H9 (cell line): ENCODE data around the gene PLEKHJ1. TPM values are rescaled to one million over a fixed set of nuclear protein-coding genes. Genes with fewer than 3 reads are reported as not detected.

ENCODE experiments used
- DNase-seq: peaks from one replicate; pipeline ENCODE4 v3.0.0-alpha.2; 2017
- H2AFZ ChIP-seq: one replicate; pipeline ENCODE4 v1.6.1; 2013; ENCODE audit warnings: mild to moderate bottlenecking, low read length, control low read depth, moderate library complexity
- H2AK5ac ChIP-seq: 2 replicates; pipeline ENCODE4 v1.6.1; 2013; ENCODE audit warnings: low read length, control low read depth, mixed read lengths; ENCODE audit not compliant: insufficient read length
- H2BK120ac ChIP-seq: one replicate; pipeline ENCODE4 v1.6.1; 2013; ENCODE audit warnings: low read depth, mild to moderate bottlenecking, low read length, control low read depth, inconsistent platforms; ENCODE audit not compliant: poor library complexity, severe bottlenecking
- H2BK12ac ChIP-seq: 2 replicates; pipeline ENCODE4 v1.6.1; 2013; ENCODE audit warnings: low read length, control low read depth, mixed read lengths, low read depth; ENCODE audit not compliant: insufficient read length
- H2BK15ac ChIP-seq: 2 replicates; pipeline ENCODE4 v1.6.1; 2013; ENCODE audit warnings: low read depth, low read length, control low read depth
- H2BK20ac ChIP-seq: one replicate; pipeline ENCODE4 v1.6.1; 2013; ENCODE audit warnings: low read depth, mild to moderate bottlenecking, low read length, control low read depth, inconsistent platforms; ENCODE audit not compliant: poor library complexity, severe bottlenecking
- H2BK5ac ChIP-seq: 2 replicates; pipeline ENCODE4 v1.6.1; 2013; ENCODE audit warnings: low read length, control low read depth, mixed read lengths; ENCODE audit not compliant: insufficient read length
- H3K14ac ChIP-seq: 2 replicates; pipeline ENCODE4 v1.6.1; 2013; ENCODE audit warnings: low read length, control low read depth; ENCODE audit not compliant: insufficient read depth
- H3K18ac ChIP-seq: 2 replicates; pipeline ENCODE4 v1.6.1; 2013; ENCODE audit warnings: low read depth, mild to moderate bottlenecking, mixed read lengths, low read length, control low read depth; ENCODE audit not compliant: insufficient read length
- H3K23ac ChIP-seq: 2 replicates; pipeline ENCODE4 v1.6.1; 2013; ENCODE audit warnings: low read length, control low read depth, mixed read lengths, low read depth; ENCODE audit not compliant: insufficient read length
- H3K23me2 ChIP-seq: 2 replicates; pipeline ENCODE4 v1.6.1; 2013; ENCODE audit warnings: low read depth, mild to moderate bottlenecking, mixed read lengths, low read length, control low read depth; ENCODE audit not compliant: insufficient read length, poor library complexity, severe bottlenecking
- H3K27ac ChIP-seq: 2 replicates; pipeline ENCODE4 v1.5.1; 2013; ENCODE audit warnings: low read length, control low read depth, mixed read lengths, low read depth; ENCODE audit not compliant: insufficient read length
- H3K27me3 ChIP-seq: 2 replicates; pipeline ENCODE4 v1.6.1; 2013; ENCODE audit warnings: low read length, control low read depth, inconsistent platforms; ENCODE audit not compliant: insufficient read depth
- H3K4ac ChIP-seq: 2 replicates; pipeline ENCODE4 v1.6.1; 2013; ENCODE audit warnings: low read depth, mild to moderate bottlenecking, control low read depth, inconsistent platforms, low read length, moderate library complexity
- H3K4me1 ChIP-seq: 2 replicates; pipeline ENCODE4 v1.6.1; 2013; ENCODE audit warnings: low read length, control low read depth, inconsistent platforms; ENCODE audit not compliant: insufficient read depth
- H3K4me2 ChIP-seq: 2 replicates; pipeline ENCODE4 v1.6.1; 2013; ENCODE audit warnings: low read length, control low read depth, mixed read lengths; ENCODE audit not compliant: insufficient read length, insufficient read depth
- H3K56ac ChIP-seq: 2 replicates; pipeline ENCODE4 v1.6.1; 2013; ENCODE audit warnings: low read depth, mild to moderate bottlenecking, mixed read lengths, low read length, control low read depth; ENCODE audit not compliant: insufficient read length
- H3K79me1 ChIP-seq: 2 replicates; pipeline ENCODE4 v1.6.1; 2013; ENCODE audit warnings: low read depth, mild to moderate bottlenecking, moderate library complexity, low read length, control low read depth, inconsistent platforms; ENCODE audit not compliant: insufficient read depth, poor library complexity, severe bottlenecking
- H3K79me2 ChIP-seq: 2 replicates; pipeline ENCODE4 v1.6.1; 2013; ENCODE audit warnings: low read length, control low read depth, inconsistent platforms; ENCODE audit not compliant: insufficient read depth
- H3K9ac ChIP-seq: 2 replicates; pipeline ENCODE4 v1.6.1; 2013; ENCODE audit warnings: low read length, control low read depth, mixed read lengths; ENCODE audit not compliant: insufficient read length; ENCODE audit errors: extremely low read depth
- H3K9me3 ChIP-seq: one replicate; pipeline ENCODE4 v1.6.1; 2013; ENCODE audit warnings: low read depth, low read length, inconsistent platforms; ENCODE audit not compliant: control insufficient read depth
- H3T11ph ChIP-seq: one replicate; pipeline ENCODE4 v1.6.1; 2013; ENCODE audit warnings: mild to moderate bottlenecking, low read length, control low read depth, inconsistent platforms
- H4K20me1 ChIP-seq: one replicate; pipeline ENCODE4 v1.6.1; 2013; ENCODE audit not compliant: control insufficient read depth, insufficient read length, insufficient read depth
- H4K5ac ChIP-seq: 2 replicates; pipeline ENCODE4 v1.6.1; 2013; ENCODE audit warnings: low read depth, mild to moderate bottlenecking, mixed read lengths, low read length, control low read depth; ENCODE audit not compliant: insufficient read length
- H4K8ac ChIP-seq: replicated peaks from 2 replicates; pipeline ENCODE4 v1.6.1; 2013; ENCODE audit warnings: low read length, control low read depth, mixed read lengths, low read depth; ENCODE audit not compliant: insufficient read length
- H4K91ac ChIP-seq: 2 replicates; pipeline ENCODE4 v1.6.1; 2013; ENCODE audit warnings: low read depth, mild to moderate bottlenecking, moderate library complexity, mixed read lengths, low read length, control low read depth; ENCODE audit not compliant: insufficient read length
- H3K27ac Mint-ChIP-seq, 3 experiments: 2 replicates in 2 of 3; 3 replicates in 1 of 3; pipeline ENCODE4 v1.8.0; 2020 to 2021; ENCODE audit warnings: mixed read lengths in 3 of 3, mild to moderate bottlenecking in 1 of 3, moderate library complexity in 1 of 3
- H3K27me3 Mint-ChIP-seq: 2 replicates; pipeline ENCODE4 v1.8.0; 2021; ENCODE audit warnings: low read depth, mild to moderate bottlenecking, moderate library complexity, mixed read lengths
- H3K36me3 Mint-ChIP-seq, 3 experiments: 2 replicates in 2 of 3; 3 replicates in 1 of 3; pipeline ENCODE4 v1.8.0; 2020 to 2021; ENCODE audit warnings: low read depth in 3 of 3, mixed read lengths in 3 of 3; ENCODE audit not compliant: insufficient read depth in 1 of 3
- H3K4me1 Mint-ChIP-seq, 2 experiments: 2 replicates each; pipeline ENCODE4 v1.8.0; 2020; ENCODE audit warnings: mixed read lengths in 2 of 2
- H3K4me3 Mint-ChIP-seq, 2 experiments: 2 replicates in 1 of 2; 3 replicates in 1 of 2; pipeline ENCODE4 v1.8.0; 2020 to 2021; ENCODE audit warnings: mild to moderate bottlenecking in 2 of 2, mixed read lengths in 2 of 2, moderate library complexity in 1 of 2
- H3K9me3 Mint-ChIP-seq, 2 experiments: 2 replicates in 1 of 2; 3 replicates in 1 of 2; pipeline ENCODE4 v1.8.0; 2020; ENCODE audit warnings: mild to moderate bottlenecking in 2 of 2, mixed read lengths in 2 of 2, moderate library complexity in 1 of 2
- CTCF ChIP-seq: fragments of 200-600 bp; sonication (generic); conservative IDR thresholded peaks from 3 replicates; pipeline ENCODE4 v1.8.0; 2021; ENCODE audit warnings: antibody characterized with exemption, mild to moderate bottlenecking
- WGBS: extraction: QIAGEN DNeasy Blood & Tissue Kit; methylation state at CpG from one replicate; pipeline ENCODE4 v1.1.7; 2013; ENCODE audit warnings: missing lambda C conversion rate, low lambda C conversion rate, mixed read lengths; ENCODE audit not compliant: insufficient read length; ENCODE audit errors: extremely low coverage; 5-methylcytosine and 5-hydroxymethylcytosine counted together
- total RNA-seq: library from RNA; stranded (reverse); gene quantifications from 2 replicates; pipeline ENCODE4 v1.2.1, GENCODE V29; 2021

The PLEKHJ1 gene
- total RNA-seq, 1 experiment from 2014 or later: 139 TPM

- no peak overlapping the region for H3K23ac ChIP-seq
- no peak overlapping the region for H2BK12ac ChIP-seq
- no peak overlapping the region for H4K5ac ChIP-seq
- H3K27ac Mint-ChIP-seq: no peak overlapping the region; a peak in 2 of 7 replicates
- no peaks in the 10 kb centered on the region; a peak in 2 of 5 replicates for H3K9me3 Mint-ChIP-seq
- H3T11ph ChIP-seq: no peak overlapping the region
- no peak overlapping the region for H3K56ac ChIP-seq
- peaks cover 18% of the 10 kb centered on the region; the same call in 1 of the 2 replicates for H3K79me2 ChIP-seq
- H3K79me1 ChIP-seq: no peaks in the 10 kb centered on the region
- no peak overlapping the region for H2BK5ac ChIP-seq
- no peak overlapping the region for H3K14ac ChIP-seq
- H2BK15ac ChIP-seq: no peak overlapping the region
- H2AK5ac ChIP-seq: no peak overlapping the region
- H3K27me3 ChIP-seq: no peaks in the 10 kb centered on the region
- H3K36me3 Mint-ChIP-seq: peaks cover 2 to 11% (median 6%) of the 10 kb centered on the region in 3 experiments; a peak in 6 of 7 replicates
- no peak overlapping the region for H3K27ac ChIP-seq
- no peak overlapping the region for H2BK120ac ChIP-seq
- H3K9ac ChIP-seq: no peak overlapping the region
- H4K20me1 ChIP-seq: no peaks in the 10 kb centered on the region
- H3K4me2 ChIP-seq: no peak overlapping the region
- no peak overlapping the region for H2AFZ ChIP-seq
- no peaks in the 10 kb centered on the region for H3K4me1 ChIP-seq
- peaks cover 3 to 13% of the 10 kb centered on the region in 2 experiments for H3K4me1 Mint-ChIP-seq
- TF ChIP-seq CTCF: no peak
- no peak overlapping the region; a peak in 1 of 5 replicates for H3K4me3 Mint-ChIP-seq
- DNase-seq: no peak
- no peak overlapping the region for H3K4ac ChIP-seq
- no peak overlapping the region for H4K8ac ChIP-seq
- H3K18ac ChIP-seq: no peak overlapping the region
- H3K27me3 Mint-ChIP-seq: peaks cover 8% of the 10 kb centered on the region
- H3K9me3 ChIP-seq: no peaks in the 10 kb centered on the region
- peaks cover 4% of the 10 kb centered on the region for H3K23me2 ChIP-seq
- H2BK20ac ChIP-seq: no peak overlapping the region
- no peak overlapping the region for H4K91ac ChIP-seq
- no CpG with 5 or more reads among the region's 18 CpGs for WGBS
Observed at GRCh38 chr19:2266183-2266993, 30.3 kb upstream of the PLEKHJ1 start.
